Eye (tissue), 1 donor: ENCODE results near the gene LMAN1.
A peak's percentile ranks its signal among the peaks of the same experiment; 100 is the strongest.

Source experiments
- DNase-seq: peaks from one replicate; pipeline ENCODE4 v3.0.0-alpha.2; 2015

LMAN1 gene, protein sequence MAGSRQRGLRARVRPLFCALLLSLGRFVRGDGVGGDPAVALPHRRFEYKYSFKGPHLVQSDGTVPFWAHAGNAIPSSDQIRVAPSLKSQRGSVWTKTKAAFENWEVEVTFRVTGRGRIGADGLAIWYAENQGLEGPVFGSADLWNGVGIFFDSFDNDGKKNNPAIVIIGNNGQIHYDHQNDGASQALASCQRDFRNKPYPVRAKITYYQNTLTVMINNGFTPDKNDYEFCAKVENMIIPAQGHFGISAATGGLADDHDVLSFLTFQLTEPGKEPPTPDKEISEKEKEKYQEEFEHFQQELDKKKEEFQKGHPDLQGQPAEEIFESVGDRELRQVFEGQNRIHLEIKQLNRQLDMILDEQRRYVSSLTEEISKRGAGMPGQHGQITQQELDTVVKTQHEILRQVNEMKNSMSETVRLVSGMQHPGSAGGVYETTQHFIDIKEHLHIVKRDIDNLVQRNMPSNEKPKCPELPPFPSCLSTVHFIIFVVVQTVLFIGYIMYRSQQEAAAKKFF

DNA sequence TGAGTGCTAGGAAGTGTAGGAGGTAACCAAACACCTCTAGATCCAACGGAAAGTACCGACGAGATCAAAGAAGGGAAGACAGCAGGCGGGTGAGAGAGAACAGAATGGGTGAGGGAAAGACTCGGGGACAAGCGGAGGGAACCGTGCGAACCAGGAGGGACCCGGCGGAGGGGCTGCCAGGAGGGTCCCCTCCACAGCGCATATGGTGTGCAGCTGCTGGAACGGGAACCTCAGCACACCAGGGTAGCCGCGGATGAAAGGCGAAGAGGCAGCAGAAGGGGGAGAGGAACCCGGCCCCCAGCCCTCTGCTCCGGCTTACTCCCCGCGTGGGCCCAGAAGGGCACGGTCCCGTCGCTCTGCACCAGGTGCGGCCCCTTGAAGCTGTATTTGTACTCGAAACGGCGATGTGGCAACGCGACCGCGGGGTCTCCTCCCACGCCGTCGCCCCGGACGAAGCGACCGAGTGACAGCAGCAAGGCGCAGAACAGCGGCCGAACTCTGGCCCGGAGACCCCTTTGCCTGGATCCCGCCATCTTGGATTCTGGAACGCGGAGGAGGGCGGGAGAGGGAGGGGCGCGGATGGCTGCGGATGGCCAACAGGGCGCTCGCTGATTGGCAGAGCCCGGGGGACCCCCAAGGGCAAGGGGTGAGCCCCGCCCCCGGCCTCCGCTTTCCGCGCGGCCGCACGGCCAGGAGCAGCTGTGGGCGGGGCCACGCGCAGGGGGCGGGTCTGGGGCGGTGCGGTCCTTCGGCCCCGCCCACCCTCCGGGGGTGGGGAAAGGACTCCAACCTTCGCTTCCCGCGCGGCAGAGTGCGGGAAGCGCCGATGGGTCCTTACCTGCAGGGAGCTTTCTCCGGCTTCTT lies at the start of gene LMAN1:
LMAN1 (minus strand) TSS at position 554 of the 864 bp plus-strand sequence; CDS start at position 533, 21 bp downstream.
- peak; percentile 98 for DNase-seq

GRCh38 chr18:59402432-59403090 lies 43.5 kb upstream of the LMAN1 start:
- peak; percentile 95 for DNase-seq

DNA sequence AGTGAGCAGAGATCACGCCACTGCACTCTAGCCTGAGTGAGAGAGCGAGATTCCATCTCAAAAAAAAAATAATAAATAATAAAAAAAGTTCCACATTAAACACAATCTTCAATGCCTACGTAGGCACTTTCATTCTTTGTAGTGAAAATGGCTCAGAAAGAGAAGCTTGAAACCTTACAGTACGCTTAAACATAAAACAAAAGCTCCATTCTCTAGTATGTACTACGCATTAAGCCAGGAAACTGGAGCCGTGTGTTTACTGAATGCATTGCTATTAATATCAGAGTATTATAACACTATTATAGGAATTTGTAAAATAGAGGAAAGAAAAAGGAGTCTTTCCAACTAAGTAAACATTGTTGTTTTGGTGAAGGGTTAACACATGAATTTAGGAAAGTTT lies 41.3 kb upstream of the LMAN1 start:
- DNase-seq = no peak

- no peak for DNase-seq
Measured at GRCh38 chr18:59395226-59396175, 36.4 kb upstream of the LMAN1 start.

DNA sequence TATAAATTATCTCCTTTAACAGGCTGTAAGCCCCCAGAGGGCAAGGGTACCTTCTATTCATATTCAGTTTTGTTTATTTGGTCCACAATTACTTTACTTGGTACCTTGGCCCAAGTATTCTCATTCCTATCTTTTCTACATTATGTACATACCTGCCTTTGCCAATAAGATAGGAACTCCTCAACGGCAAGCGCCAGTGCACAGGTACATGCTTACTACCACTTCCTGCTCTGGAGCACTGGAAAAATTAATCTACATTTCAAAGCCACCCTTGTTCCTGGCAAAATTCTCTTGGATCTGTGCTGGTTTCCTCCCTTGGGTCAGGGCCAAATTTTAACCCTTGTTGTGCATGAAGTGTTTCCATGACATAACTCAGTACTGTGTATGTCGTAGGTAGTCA lies 34.3 kb upstream of the LMAN1 start:
- DNase-seq = no peak

DNA sequence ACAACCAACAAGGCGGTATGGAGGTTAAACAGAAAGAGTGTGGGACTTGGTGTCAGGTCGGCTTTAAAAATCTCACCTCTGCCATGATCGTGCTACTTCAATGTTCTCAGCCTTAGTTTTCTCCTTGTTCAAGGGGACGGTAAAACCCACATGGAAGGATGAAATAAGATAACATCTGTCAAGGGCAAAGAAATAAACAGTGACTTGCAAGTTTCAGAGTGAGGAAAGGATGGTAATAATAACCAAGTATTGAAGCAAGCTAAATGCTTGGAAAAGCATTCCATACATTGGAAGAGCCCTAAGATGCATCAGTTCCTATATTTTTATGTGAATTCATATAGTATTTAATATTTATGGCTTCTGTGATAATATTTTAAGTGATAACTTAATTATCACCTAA lies 29.8 kb upstream of the LMAN1 start:
- DNase-seq = peak; percentile 47

- peak; percentile 81 for DNase-seq
Measured at GRCh38 chr18:59387687-59388565, 28.9 kb upstream of the LMAN1 start.

DNA sequence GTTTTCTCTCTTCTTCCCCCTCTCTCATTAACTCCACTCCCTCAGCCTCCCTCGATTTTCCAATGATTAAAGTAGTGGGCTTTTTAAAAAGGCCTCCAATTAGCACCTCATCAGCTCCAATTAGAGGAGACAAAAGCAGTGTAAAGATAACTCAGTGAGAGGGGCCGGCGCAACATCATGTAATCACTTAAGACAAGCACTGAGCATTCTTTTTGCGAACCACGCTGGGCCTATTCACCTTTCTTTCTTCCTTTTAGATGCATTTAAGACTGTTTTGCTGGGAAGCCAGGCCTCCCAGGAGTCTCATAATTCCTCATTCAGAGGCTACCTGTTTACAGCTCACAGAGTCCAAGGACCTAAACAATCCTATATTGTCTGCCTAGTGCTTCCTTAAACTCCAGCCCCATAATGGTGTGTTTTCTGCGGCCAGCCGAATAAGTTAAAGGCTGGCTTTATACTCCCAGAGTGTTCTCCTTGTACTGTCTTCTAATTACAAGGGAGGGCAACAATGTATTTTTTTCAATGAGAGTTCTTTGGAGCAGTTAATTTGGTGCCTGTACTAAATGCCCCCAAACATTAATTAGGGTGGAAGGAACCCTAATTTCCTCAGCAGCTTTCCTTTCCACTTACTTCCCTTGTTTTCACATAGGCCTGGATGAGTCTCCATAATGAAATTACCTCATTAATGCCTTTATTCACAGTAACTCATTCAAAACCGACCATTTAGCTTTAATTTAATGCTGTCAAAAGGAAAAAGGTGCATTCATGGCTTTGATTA lies 28.0 kb upstream of the LMAN1 start:
- DNase-seq = peak; percentile 88

DNA sequence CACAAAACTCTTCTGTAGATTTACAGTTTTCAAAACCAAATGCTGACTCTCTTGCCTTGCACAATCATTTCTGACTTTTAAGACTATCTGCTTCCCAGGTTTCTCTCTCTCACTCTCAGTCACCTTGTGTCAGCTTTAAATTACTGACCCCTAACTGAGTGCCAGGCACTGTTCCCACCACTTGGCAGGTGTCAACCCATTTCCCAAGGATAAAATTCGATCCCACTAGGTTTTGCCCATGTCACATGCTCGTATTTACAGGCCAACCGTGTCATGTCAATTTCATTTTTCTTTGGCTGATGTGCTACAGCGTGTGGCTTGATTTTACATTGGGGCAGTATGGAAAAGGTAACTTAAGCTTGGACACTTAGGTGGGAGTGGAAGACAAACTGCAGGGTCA lies 26.1 kb upstream of the LMAN1 start:
- peak; percentile 48 for DNase-seq

DNA sequence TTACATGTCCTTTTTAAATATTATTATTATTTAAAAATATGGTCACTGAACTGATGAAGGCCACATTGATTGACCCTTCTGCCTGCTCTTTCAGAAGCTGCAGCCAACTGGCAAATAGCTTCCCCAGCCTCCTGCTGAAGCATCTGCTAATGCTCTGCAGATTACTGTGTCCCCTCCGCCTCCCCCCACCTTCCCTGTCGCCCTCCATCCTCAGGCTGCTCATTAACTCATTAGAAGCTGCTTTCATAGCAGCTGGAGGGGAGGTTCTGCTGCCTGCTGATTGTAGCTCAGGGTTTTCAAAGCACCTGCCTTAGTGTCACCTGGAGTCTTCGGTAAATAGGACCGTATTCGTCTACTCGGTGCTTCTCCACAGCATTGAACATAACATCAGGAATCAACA lies 24.8 kb upstream of the LMAN1 start:
- DNase-seq = peak; percentile 91

DNA sequence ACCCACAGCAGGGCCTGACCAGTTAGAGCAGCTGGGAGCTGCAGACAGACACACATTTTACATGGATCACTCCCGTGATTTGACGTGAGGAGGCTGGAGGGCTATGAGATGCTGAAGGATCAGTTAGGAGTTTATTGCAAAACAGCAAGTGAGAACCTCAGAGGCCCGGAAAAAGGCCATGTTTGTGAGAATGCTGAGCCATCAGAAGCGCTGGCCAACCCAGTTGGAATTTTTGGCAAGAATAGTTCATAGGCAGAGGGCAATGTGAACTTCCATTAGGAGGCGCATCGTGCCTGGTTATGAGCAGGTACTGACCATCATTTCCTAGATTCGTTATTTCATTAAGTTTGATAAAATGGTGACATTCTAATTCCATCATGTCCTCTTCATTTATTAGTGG lies 23.3 kb upstream of the LMAN1 start:
- DNase-seq = no peak

GRCh38 chr18:59381949-59382348 lies 22.9 kb upstream of the LMAN1 start:
- DNase-seq = no peak

GRCh38 chr18:59380706-59381105 lies 21.6 kb upstream of the LMAN1 start:
- no peak for DNase-seq

DNA sequence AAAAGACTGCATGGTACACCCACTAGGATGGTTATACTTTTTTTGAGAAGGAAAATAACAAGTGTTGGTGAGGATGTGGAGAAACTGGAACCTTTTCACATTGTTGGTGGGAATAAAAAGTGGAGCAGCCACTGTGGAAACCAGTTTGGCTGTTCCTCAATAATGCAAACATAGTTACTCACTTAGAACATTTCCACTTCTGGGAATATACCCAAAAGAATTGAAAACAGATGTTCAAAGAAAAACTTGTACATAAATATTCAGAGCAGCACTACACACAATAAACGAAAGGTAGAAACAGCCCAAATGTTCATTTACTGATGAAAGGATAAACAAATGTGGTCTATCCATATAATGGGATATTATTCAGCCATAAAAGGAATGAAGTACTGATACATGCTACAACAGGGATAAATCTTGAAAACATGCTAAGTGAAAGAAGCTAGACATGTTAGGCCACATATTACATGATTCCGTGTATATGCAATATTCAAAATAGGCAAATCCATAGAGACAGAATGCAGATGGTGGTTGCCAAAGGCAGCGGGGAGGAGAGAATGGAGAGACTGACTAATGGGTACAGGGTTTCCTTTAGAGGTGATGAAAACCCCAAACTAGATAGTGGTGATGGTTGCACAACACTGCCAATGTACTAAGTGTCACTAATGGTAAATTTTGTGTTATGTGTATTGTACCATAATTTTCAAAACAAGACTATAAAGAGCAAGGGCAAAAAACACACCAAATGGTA lies 20.9 kb upstream of the LMAN1 start:
- DNase-seq = no peak

DNA sequence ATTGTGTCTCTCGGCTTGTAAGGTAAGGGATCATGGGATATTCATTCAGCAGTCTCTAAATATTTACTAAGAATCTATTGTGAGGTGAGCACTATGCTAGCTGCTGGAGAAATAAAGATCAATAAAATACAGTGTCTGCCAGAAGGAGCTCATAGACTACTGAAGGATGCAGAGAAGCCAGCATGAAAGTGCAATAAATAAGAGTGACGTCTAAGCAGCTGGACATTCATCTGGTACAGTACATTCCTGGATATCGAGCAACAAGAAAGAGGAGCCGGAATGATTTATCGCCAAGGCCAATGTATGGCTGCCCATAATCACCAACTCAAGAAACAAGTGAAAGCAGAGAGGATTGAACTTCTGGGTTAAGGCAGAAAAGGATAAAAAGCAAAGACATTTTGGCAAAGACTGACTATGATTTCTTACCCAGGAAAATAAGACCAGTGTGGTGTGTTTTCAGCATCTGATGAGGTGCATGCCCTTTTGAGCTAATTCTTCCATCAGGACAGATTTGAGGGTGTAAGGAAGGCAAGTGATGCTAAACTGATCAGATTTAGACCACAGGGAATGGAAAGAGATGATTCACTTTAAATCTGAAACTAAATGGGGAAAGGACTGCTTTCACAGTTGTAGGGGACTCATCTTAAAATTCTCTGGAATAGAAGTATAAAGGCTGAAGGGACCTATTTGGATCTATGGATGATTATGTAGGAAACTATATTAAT lies 18.7 kb upstream of the LMAN1 start:
- DNase-seq = peak; percentile 62

GRCh38 chr18:59376351-59376935 lies 17.4 kb upstream of the LMAN1 start:
- peak; percentile 89 for DNase-seq

GRCh38 chr18:59374128-59374527 lies 15.1 kb upstream of the LMAN1 start:
- peak; percentile 72 for DNase-seq

DNA sequence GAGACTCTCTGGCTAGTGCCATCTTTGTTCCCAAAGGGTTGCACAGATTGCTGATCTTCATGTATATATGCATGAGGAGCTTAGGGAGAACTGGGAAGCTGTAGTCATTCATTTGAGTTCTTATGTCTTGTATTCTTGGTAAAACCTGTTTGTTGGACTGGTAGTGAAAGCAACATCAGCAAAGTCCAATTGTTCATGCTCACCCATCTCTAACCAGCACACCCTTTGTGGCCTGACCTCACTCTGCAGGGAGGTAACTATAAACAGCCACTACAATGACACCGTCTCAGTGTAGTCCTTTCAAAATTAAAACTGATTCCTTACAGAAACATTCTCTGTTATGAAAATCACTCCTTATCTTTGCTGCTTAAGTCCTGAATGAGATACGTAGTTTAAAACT lies 13.9 kb upstream of the LMAN1 start:
- no peak for DNase-seq
